NT2/D1 (cell line): ENCODE measurements around the gene SUCLG2.

Source experiments
- DNase-seq: peaks from one replicate; pipeline ENCODE4 v3.0.0-alpha.2; 2011; ENCODE audit warnings: low read depth, low spot score
- H3K27me3 ChIP-seq: 2 replicates; pipeline ENCODE4 v1.6.0; 2011; ENCODE audit warnings: mild to moderate bottlenecking; ENCODE audit not compliant: insufficient read length, insufficient read depth
- H3K36me3 ChIP-seq: 2 replicates; pipeline ENCODE4 v1.6.1; 2011; ENCODE audit warnings: mild to moderate bottlenecking, low read length, mixed read lengths; ENCODE audit not compliant: insufficient read depth, insufficient read length
- H3K4me1 ChIP-seq: 2 replicates; pipeline ENCODE4 v1.5.1; 2011; ENCODE audit not compliant: insufficient read depth, insufficient read length
- H3K4me3 ChIP-seq: 2 replicates; pipeline ENCODE4 v1.5.1; 2011; ENCODE audit warnings: low read depth; ENCODE audit not compliant: insufficient read length
- H3K9ac ChIP-seq: 2 replicates; pipeline ENCODE4 v1.6.0; 2011; ENCODE audit warnings: low read depth; ENCODE audit not compliant: insufficient read length
- H3K9me3 ChIP-seq: 2 replicates; pipeline ENCODE4 v1.5.1; 2011; ENCODE audit warnings: mild to moderate bottlenecking, low read length; ENCODE audit not compliant: insufficient read depth
- SUZ12 ChIP-seq: IDR thresholded peaks from 2 replicates; pipeline ENCODE4 v1.6.1; 2011; ENCODE audit not compliant: insufficient read length, insufficient read depth; ENCODE audit errors: extremely low read depth
- YY1 ChIP-seq: IDR thresholded peaks from 2 replicates; pipeline ENCODE4 v1.6.1; 2011; ENCODE audit not compliant: insufficient read length, insufficient read depth
- ZNF274 ChIP-seq: IDR thresholded peaks from 2 replicates; pipeline ENCODE4 v1.6.1; 2011; ENCODE audit warnings: mild to moderate bottlenecking, low read depth, low read length

The SUCLG2 gene

DNA sequence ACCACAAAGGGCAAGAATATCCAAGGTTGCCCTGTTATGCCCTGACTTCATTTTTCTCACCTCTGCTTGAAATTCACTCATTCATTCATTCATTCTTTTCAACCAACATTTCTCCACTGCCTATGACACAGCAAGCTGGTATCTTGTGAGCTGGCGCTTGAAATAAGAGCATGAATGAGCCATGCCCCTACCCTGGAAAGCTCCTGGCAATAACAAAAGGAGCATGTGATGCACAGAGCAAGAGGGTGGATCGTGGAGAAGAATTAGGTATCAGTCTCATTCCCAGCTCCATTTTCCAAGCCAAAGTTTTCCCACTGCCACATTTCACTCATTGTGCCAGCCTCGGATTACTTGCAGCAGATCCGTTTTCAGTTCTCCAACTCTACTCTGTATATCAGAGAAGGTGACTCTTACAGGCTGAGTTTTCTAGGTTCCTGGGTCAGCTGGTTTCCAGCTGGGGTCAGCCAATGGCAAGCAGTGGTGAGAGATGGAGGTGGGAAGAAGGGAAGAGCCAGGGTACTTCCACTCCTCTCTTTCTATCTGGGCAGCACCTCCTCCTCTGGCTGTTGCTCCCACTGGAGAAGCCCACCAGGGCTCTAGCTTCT lies 144.8 kb downstream of the SUCLG2 start:
- Histone ChIP-seq H3K9ac (no peak overlapping the region), H3K4me1 (no peaks in the 10 kb centered on the region), H3K36me3 (no peaks in the 10 kb centered on the region), H3K27me3 (no peaks in the 10 kb centered on the region), H3K4me3 (no peak overlapping the region), H3K9me3 (no peaks in the 10 kb centered on the region)
- DNase-seq = no peak
- TF ChIP-seq SUZ12 (no peak), ZNF274 (no peak), YY1 (no peak)

DNA sequence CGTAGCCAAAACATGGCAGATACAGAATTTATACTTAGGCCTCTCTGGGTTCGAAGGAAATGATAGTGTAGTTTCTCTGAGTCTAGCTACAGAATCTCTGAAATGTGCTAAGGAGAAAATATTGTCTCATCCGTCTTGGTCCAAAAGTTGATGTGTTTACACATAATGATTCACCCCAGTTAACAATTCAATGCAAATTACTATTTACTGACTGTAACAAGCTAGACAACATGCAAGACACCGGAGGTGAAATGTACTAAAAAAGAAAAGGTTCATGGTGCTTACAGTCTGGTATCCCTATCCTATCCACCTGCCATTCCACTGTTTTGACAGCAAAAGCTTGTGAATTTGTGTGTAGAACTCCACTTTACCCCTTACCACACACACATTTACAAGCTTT lies 146.8 kb downstream of the SUCLG2 start:
- Histone ChIP-seq H3K9me3 (no peaks in the 10 kb centered on the region), H3K9ac (no peak overlapping the region), H3K4me3 (no peak overlapping the region), H3K36me3 (no peaks in the 10 kb centered on the region), H3K27me3 (no peaks in the 10 kb centered on the region), H3K4me1 (no peaks in the 10 kb centered on the region)
- no peak for DNase-seq
- no peak for TF ChIP-seq YY1
- no peak for TF ChIP-seq ZNF274
- TF ChIP-seq SUZ12 = no peak

- H3K4me3 ChIP-seq = no peak overlapping the region
- no peak for DNase-seq
- H3K36me3 ChIP-seq = no peaks in the 10 kb centered on the region
- no peak overlapping the region for H3K9ac ChIP-seq
- no peaks in the 10 kb centered on the region for H3K27me3 ChIP-seq
- TF ChIP-seq YY1 (no peak), SUZ12 (no peak)
- H3K9me3 ChIP-seq = no peaks in the 10 kb centered on the region
- no peaks in the 10 kb centered on the region for H3K4me1 ChIP-seq
Observed at GRCh38 chr3:67500709-67501108, 153.7 kb downstream of the SUCLG2 start.

- TF ChIP-seq ZNF274 (no peak), YY1 (no peak)
- Histone ChIP-seq H3K4me1 (no peaks in the 10 kb centered on the region), H3K36me3 (peaks cover 4% of the 10 kb centered on the region), H3K4me3 (no peak overlapping the region), H3K9ac (no peak overlapping the region), H3K9me3 (no peaks in the 10 kb centered on the region), H3K27me3 (no peaks in the 10 kb centered on the region)
- no peak for DNase-seq
Observed at GRCh38 chr3:67497746-67498145, 156.7 kb downstream of the SUCLG2 start.

DNA sequence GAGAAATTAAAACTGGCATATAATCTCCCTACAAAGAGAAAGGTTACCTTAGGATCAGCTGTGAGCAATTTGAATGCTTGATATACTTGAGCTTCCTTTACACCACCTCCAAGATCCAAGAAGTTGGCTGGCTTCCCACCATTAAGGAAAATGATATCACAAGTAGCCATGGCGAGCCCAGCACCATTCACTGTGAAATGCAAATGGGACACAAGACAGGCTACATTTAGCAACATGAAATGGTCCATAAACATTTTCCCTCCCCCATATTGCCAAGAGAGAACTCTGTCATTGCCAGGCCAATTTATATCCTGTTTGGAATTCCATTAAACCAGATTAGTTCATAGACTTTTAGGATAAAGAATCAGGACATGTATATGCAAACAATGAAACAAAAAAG lies 158.7 kb downstream of the SUCLG2 start:
- Histone ChIP-seq H3K9me3 (no peaks in the 10 kb centered on the region), H3K27me3 (no peaks in the 10 kb centered on the region), H3K4me1 (no peaks in the 10 kb centered on the region), H3K36me3 (peaks cover 4% of the 10 kb centered on the region), H3K4me3 (no peak overlapping the region), H3K9ac (no peak overlapping the region)
- no peak for DNase-seq
- TF ChIP-seq SUZ12 (no peak), ZNF274 (no peak), YY1 (no peak)

- Histone ChIP-seq H3K27me3 (no peaks in the 10 kb centered on the region), H3K36me3 (peaks cover 4% of the 10 kb centered on the region), H3K4me3 (no peak overlapping the region), H3K4me1 (no peaks in the 10 kb centered on the region), H3K9ac (no peak overlapping the region), H3K9me3 (no peaks in the 10 kb centered on the region)
- no peak for DNase-seq
- TF ChIP-seq SUZ12 (no peak), YY1 (no peak), ZNF274 (no peak)
Observed at GRCh38 chr3:67493808-67494207, 160.6 kb downstream of the SUCLG2 start.

- Histone ChIP-seq H3K4me1 (no peaks in the 10 kb centered on the region), H3K36me3 (peaks cover 4% of the 10 kb centered on the region), H3K27me3 (no peaks in the 10 kb centered on the region), H3K9ac (no peak overlapping the region), H3K4me3 (no peak overlapping the region), H3K9me3 (no peaks in the 10 kb centered on the region)
- TF ChIP-seq SUZ12 (no peak), YY1 (no peak), ZNF274 (no peak)
- DNase-seq = no peak
Observed at GRCh38 chr3:67490658-67491057, 163.8 kb downstream of the SUCLG2 start.
